ENCODE data around the gene OLIG3. TPM values are rescaled to one million over a fixed set of nuclear protein-coding genes. Genes with fewer than 3 reads are reported as not detected.
A peak's percentile ranks its signal among the peaks of the same experiment; 100 is the strongest.

The OLIG3 gene
- total and polyA plus RNA-seq, 2 of the 8 experiments (the other 6 are each of a cell fraction or from before 2014, with no cell fraction given): 0.60 to 1.3 TPM

GRCh38 chr6:137488150-137489045 is 5.8 kb downstream of the OLIG3 start (continued):
- TF ChIP-seq CBX8 (IDR thresholded peaks at IDR 0.05; ENCODE audit: borderline replicate concordance, low read depth, low read length): no peak
- TF ChIP-seq ATF3 (IDR thresholded peaks at IDR 0.05; ENCODE audit: insufficient read depth, low read depth, low read length): no peak
- no peak for TF ChIP-seq CREB1 (IDR thresholded peaks at IDR 0.05)
- TF ChIP-seq KDM4A (IDR thresholded peaks at IDR 0.05; ENCODE audit: low read depth, low read length, severe bottlenecking): peak; percentile 25
- no peak for TF ChIP-seq NANOG (IDR thresholded peaks at IDR 0.05; ENCODE audit: insufficient read depth, low read depth, low read length, poor library complexity, severe bottlenecking)
- TF ChIP-seq, protein P1, sequence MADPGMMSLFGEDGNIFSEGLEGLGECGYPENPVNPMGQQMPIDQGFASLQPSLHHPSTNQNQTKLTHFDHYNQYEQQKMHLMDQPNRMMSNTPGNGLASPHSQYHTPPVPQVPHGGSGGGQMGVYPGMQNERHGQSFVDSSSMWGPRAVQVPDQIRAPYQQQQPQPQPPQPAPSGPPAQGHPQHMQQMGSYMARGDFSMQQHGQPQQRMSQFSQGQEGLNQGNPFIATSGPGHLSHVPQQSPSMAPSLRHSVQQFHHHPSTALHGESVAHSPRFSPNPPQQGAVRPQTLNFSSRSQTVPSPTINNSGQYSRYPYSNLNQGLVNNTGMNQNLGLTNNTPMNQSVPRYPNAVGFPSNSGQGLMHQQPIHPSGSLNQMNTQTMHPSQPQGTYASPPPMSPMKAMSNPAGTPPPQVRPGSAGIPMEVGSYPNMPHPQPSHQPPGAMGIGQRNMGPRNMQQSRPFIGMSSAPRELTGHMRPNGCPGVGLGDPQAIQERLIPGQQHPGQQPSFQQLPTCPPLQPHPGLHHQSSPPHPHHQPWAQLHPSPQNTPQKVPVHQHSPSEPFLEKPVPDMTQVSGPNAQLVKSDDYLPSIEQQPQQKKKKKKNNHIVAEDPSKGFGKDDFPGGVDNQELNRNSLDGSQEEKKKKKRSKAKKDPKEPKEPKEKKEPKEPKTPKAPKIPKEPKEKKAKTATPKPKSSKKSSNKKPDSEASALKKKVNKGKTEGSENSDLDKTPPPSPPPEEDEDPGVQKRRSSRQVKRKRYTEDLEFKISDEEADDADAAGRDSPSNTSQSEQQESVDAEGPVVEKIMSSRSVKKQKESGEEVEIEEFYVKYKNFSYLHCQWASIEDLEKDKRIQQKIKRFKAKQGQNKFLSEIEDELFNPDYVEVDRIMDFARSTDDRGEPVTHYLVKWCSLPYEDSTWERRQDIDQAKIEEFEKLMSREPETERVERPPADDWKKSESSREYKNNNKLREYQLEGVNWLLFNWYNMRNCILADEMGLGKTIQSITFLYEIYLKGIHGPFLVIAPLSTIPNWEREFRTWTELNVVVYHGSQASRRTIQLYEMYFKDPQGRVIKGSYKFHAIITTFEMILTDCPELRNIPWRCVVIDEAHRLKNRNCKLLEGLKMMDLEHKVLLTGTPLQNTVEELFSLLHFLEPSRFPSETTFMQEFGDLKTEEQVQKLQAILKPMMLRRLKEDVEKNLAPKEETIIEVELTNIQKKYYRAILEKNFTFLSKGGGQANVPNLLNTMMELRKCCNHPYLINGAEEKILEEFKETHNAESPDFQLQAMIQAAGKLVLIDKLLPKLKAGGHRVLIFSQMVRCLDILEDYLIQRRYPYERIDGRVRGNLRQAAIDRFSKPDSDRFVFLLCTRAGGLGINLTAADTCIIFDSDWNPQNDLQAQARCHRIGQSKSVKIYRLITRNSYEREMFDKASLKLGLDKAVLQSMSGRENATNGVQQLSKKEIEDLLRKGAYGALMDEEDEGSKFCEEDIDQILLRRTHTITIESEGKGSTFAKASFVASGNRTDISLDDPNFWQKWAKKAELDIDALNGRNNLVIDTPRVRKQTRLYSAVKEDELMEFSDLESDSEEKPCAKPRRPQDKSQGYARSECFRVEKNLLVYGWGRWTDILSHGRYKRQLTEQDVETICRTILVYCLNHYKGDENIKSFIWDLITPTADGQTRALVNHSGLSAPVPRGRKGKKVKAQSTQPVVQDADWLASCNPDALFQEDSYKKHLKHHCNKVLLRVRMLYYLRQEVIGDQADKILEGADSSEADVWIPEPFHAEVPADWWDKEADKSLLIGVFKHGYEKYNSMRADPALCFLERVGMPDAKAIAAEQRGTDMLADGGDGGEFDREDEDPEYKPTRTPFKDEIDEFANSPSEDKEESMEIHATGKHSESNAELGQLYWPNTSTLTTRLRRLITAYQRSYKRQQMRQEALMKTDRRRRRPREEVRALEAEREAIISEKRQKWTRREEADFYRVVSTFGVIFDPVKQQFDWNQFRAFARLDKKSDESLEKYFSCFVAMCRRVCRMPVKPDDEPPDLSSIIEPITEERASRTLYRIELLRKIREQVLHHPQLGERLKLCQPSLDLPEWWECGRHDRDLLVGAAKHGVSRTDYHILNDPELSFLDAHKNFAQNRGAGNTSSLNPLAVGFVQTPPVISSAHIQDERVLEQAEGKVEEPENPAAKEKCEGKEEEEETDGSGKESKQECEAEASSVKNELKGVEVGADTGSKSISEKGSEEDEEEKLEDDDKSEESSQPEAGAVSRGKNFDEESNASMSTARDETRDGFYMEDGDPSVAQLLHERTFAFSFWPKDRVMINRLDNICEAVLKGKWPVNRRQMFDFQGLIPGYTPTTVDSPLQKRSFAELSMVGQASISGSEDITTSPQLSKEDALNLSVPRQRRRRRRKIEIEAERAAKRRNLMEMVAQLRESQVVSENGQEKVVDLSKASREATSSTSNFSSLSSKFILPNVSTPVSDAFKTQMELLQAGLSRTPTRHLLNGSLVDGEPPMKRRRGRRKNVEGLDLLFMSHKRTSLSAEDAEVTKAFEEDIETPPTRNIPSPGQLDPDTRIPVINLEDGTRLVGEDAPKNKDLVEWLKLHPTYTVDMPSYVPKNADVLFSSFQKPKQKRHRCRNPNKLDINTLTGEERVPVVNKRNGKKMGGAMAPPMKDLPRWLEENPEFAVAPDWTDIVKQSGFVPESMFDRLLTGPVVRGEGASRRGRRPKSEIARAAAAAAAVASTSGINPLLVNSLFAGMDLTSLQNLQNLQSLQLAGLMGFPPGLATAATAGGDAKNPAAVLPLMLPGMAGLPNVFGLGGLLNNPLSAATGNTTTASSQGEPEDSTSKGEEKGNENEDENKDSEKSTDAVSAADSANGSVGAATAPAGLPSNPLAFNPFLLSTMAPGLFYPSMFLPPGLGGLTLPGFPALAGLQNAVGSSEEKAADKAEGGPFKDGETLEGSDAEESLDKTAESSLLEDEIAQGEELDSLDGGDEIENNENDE (IDR thresholded peaks at IDR 0.05; ENCODE audit: insufficient replicate concordance, low read length): no peak
- no peak for TF ChIP-seq RBBP5 (IDR thresholded peaks at IDR 0.05; ENCODE audit: borderline replicate concordance, low read depth, low read length)
- TF ChIP-seq SUZ12 (IDR thresholded peaks at IDR 0.05; ENCODE audit: low read length): peak; percentile 79
- no peak for TF ChIP-seq SIRT6 (IDR thresholded peaks at IDR 0.05; ENCODE audit: low read length)
